GM13977 (cell line): ENCODE measurements around the gene CAMTA1.

Source experiments
- DNase-seq: peaks from one replicate; pipeline ENCODE4 v3.0.0; 2012; ENCODE audit warnings: low spot score
- CTCF ChIP-seq: IDR thresholded peaks from 2 replicates; pipeline ENCODE4 v1.5.1; 2012; ENCODE audit warnings: mild to moderate bottlenecking, control low read depth; ENCODE audit not compliant: insufficient read depth; ENCODE audit errors: extremely low read depth, missing control alignments
- in situ Hi-C: fragments of 300-500 bp; cut with MboI; formaldehyde crosslinking; loops from one replicate; pipeline ENCODE4 v1.12.0; 2022; ENCODE audit warnings: low sequenced_read_pairs, low pct_unique_long_range_greater_than_20kb, mixed read lengths, inconsistent platforms; ENCODE audit not compliant: unreplicated experiment

Gene CAMTA1

GRCh38 chr1:7233646-7234470 lies 448.6 kb downstream of the CAMTA1 start:
- no peak for TF ChIP-seq CTCF
- in situ Hi-C loops, result no loop called here
- no peak for DNase-seq

- no peak for DNase-seq
- in situ Hi-C loops, result no loop called here
- TF ChIP-seq CTCF, result no peak
Measured at GRCh38 chr1:7234471-7234755, 449.2 kb downstream of the CAMTA1 start.

- DNase-seq, result no peak
- no peak for TF ChIP-seq CTCF
- in situ Hi-C loops, result no loop called here
Measured at GRCh38 chr1:7235871-7236517, 450.7 kb downstream of the CAMTA1 start.

- in situ Hi-C loops, result no loop called here
- TF ChIP-seq CTCF, result no peak
- DNase-seq, result no peak
Measured at GRCh38 chr1:7236844-7237515, 451.7 kb downstream of the CAMTA1 start.

GRCh38 chr1:7247158-7247557 lies 461.9 kb downstream of the CAMTA1 start:
- in situ Hi-C loops, result no loop called here
- no peak for DNase-seq
- TF ChIP-seq CTCF, result no peak

- in situ Hi-C loops, result no loop called here
- DNase-seq, result no peak
- no peak for TF ChIP-seq CTCF
Measured at GRCh38 chr1:7247791-7248548, 462.7 kb downstream of the CAMTA1 start.
